Fibroblast of peridontal ligament (primary cell): ENCODE results near the gene NLRP5.
A peak's percentile ranks its signal among the peaks of the same experiment; 100 is the strongest.
"Not testable (repeated sequence)": the region's sequence is repeated elsewhere in the genome, so short reads cannot be mapped to it uniquely, and the experiment has no call there.

ENCODE experiments used
- DNase-seq: peaks from one replicate; pipeline ENCODE4 v3.0.0-alpha.2; 2010; ENCODE audit errors: extremely low read depth

The NLRP5 gene

GRCh38 chr19:55986487-55986886 is at the start of gene NLRP5:
NLRP5 (plus strand) TSS chr19:55986775.
- DNase-seq: no peak

- no peak for DNase-seq
Measured at GRCh38 chr19:55939206-55939605, 47.4 kb upstream of the NLRP5 start.

- DNase-seq: no peak
Measured at GRCh38 chr19:55940306-55940705, 46.3 kb upstream of the NLRP5 start.

- no peak for DNase-seq
Measured at GRCh38 chr19:55947532-55947931, 39.0 kb upstream of the NLRP5 start, which contains the start of gene NLRP8. NLRP8 (plus strand) TSS chr19:55947832.

GRCh38 chr19:55950566-55950965 is 36.0 kb upstream of the NLRP5 start:
- not testable (repeated sequence) for DNase-seq

GRCh38 chr19:55956431-55956830 is 30.1 kb upstream of the NLRP5 start:
- no peak for DNase-seq

GRCh38 chr19:55958356-55958755 is 28.2 kb upstream of the NLRP5 start:
- no peak for DNase-seq

GRCh38 chr19:55959996-55960675 is 26.4 kb upstream of the NLRP5 start:
- DNase-seq: no peak

GRCh38 chr19:55962186-55962585 is 24.4 kb upstream of the NLRP5 start:
- DNase-seq: no peak

GRCh38 chr19:55973982-55974381 is 12.6 kb upstream of the NLRP5 start:
- no peak for DNase-seq

GRCh38 chr19:55980415-55980814 is 6.2 kb upstream of the NLRP5 start:
- no peak for DNase-seq

GRCh38 chr19:55985254-55985653 is 1.3 kb upstream of the NLRP5 start:
- DNase-seq: no peak

- no peak for DNase-seq
Measured at GRCh38 chr19:55990831-55991230, 4.3 kb downstream of the NLRP5 start.

GRCh38 chr19:55993492-55993891 is 6.9 kb downstream of the NLRP5 start:
- DNase-seq: no peak

- no peak for DNase-seq
Measured at GRCh38 chr19:56014765-56015164, 28.2 kb downstream of the NLRP5 start.

GRCh38 chr19:56015756-56016155 is 29.2 kb downstream of the NLRP5 start:
- peak; percentile 1 for DNase-seq

GRCh38 chr19:56019325-56019724 is 32.8 kb downstream of the NLRP5 start:
- DNase-seq: not testable (repeated sequence)

GRCh38 chr19:56020355-56020975 is 33.9 kb downstream of the NLRP5 start:
- not testable (repeated sequence) for DNase-seq

- DNase-seq: no peak
Measured at GRCh38 chr19:56026769-56027168, 40.2 kb downstream of the NLRP5 start.

GRCh38 chr19:56053596-56053995 is 67.0 kb downstream of the NLRP5 start:
- no peak for DNase-seq

GRCh38 chr19:56066152-56067023 is 79.8 kb downstream of the NLRP5 start:
- DNase-seq: peak; percentile 28

- DNase-seq: no peak
Measured at GRCh38 chr19:56069642-56070041, 83.1 kb downstream of the NLRP5 start.

GRCh38 chr19:56071151-56071550 is 84.6 kb downstream of the NLRP5 start:
- no peak for DNase-seq
